ENCODE results near the gene HOATZ.

- no peak for TF ChIP-seq POLR2AphosphoS5 (IDR thresholded peaks at IDR 0.05)
- TF ChIP-seq CTCF (IDR thresholded peaks at IDR 0.05): no peak
- no peak for TF ChIP-seq POLR2A (IDR thresholded peaks at IDR 0.05)
- TF ChIP-seq EP300 (IDR thresholded peaks at IDR 0.05): no peak
Measured at GRCh38 chr11:111531136-111531535, 16.6 kb downstream of the HOATZ start.
